ENCODE measurements around the gene PRSS3.
"Not testable (repeated sequence)": the region's sequence is repeated elsewhere in the genome, so short reads cannot be mapped to it uniquely, and the experiment has no call there.

DNA sequence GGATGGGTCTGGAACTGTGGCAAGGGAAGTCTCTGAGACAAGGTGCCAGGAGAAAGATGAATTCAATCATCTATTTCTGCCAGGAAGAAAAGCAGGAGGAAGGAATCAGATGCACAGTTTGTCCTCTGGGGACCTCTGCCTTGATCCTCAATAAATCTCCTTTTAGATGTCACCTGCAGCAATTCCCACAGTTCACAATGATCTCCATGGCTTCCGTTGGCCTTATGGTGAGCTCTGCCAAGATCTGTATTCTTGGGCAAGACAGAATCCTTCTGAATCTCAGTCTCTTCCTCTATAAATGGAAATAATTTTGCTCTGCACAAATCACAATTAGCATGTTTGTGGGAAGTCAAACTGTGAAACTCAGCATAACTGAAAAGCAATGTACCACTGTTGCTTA, 1.9 kb upstream of the PRSS3 start:
- TF ChIP-seq POLR2AphosphoS5 (IDR thresholded peaks at IDR 0.05); EP300 (IDR thresholded peaks at IDR 0.05; ENCODE audit: low read depth); POLR2A (IDR thresholded peaks at IDR 0.05): not testable (repeated sequence)
- TF ChIP-seq, protein P1, sequence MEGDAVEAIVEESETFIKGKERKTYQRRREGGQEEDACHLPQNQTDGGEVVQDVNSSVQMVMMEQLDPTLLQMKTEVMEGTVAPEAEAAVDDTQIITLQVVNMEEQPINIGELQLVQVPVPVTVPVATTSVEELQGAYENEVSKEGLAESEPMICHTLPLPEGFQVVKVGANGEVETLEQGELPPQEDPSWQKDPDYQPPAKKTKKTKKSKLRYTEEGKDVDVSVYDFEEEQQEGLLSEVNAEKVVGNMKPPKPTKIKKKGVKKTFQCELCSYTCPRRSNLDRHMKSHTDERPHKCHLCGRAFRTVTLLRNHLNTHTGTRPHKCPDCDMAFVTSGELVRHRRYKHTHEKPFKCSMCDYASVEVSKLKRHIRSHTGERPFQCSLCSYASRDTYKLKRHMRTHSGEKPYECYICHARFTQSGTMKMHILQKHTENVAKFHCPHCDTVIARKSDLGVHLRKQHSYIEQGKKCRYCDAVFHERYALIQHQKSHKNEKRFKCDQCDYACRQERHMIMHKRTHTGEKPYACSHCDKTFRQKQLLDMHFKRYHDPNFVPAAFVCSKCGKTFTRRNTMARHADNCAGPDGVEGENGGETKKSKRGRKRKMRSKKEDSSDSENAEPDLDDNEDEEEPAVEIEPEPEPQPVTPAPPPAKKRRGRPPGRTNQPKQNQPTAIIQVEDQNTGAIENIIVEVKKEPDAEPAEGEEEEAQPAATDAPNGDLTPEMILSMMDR (IDR thresholded peaks at IDR 0.05) = not testable (repeated sequence)
